GM12872 (cell line): ENCODE results near the gene COTL1.

Source experiments
- TF ChIP-seq, protein P1 (sequence below): IDR thresholded peaks from 3 replicates; pipeline ENCODE4 v1.5.1; 2011; ENCODE audit warnings: low read depth, mild to moderate bottlenecking, low read length, moderate library complexity; ENCODE audit not compliant: insufficient read depth

COTL1 gene, protein sequence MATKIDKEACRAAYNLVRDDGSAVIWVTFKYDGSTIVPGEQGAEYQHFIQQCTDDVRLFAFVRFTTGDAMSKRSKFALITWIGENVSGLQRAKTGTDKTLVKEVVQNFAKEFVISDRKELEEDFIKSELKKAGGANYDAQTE

DNA sequence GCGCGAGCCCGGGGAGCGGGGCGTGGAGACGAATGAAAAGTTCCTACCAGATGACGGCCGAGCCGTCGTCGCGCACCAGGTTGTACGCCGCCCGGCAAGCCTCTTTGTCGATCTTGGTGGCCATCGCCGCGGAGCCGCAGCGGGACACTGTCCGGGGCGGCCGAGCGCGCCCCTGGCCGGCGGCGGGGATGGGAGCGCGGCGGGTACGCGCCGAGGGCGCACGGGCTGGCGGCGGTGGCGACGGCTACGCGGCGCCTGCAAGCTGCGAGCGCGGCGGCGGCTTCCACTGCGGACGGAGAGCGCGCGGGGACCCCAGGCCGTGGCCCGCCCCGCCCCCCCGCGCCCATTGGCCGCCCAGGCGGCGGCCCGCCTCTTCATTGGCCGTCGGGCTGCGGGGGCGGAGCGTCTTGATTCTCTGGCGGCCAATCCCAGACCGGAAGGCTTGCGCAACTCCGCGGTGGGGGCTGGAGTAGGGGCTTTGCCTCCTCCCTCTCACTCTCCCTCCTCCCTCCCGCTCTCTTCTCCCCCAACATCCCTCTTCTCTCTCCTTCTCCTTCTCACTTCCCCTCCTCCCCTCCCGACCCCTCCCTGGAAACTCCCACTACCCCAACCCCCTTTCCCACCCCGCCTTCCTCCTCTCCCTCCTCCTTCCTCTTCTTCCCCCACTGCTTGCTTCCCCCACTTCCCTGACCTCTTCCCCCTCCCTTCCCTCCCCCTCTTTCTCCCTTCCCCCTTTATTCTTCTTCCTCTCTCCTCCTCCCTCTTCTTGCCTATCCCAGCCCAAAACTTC lies at the start of gene COTL1:
COTL1 (minus strand) TSS at position 288 of the 790 bp plus-strand sequence; CDS start at position 124, 164 bp downstream.
- TF ChIP-seq, protein P1, sequence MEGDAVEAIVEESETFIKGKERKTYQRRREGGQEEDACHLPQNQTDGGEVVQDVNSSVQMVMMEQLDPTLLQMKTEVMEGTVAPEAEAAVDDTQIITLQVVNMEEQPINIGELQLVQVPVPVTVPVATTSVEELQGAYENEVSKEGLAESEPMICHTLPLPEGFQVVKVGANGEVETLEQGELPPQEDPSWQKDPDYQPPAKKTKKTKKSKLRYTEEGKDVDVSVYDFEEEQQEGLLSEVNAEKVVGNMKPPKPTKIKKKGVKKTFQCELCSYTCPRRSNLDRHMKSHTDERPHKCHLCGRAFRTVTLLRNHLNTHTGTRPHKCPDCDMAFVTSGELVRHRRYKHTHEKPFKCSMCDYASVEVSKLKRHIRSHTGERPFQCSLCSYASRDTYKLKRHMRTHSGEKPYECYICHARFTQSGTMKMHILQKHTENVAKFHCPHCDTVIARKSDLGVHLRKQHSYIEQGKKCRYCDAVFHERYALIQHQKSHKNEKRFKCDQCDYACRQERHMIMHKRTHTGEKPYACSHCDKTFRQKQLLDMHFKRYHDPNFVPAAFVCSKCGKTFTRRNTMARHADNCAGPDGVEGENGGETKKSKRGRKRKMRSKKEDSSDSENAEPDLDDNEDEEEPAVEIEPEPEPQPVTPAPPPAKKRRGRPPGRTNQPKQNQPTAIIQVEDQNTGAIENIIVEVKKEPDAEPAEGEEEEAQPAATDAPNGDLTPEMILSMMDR = no peak

DNA sequence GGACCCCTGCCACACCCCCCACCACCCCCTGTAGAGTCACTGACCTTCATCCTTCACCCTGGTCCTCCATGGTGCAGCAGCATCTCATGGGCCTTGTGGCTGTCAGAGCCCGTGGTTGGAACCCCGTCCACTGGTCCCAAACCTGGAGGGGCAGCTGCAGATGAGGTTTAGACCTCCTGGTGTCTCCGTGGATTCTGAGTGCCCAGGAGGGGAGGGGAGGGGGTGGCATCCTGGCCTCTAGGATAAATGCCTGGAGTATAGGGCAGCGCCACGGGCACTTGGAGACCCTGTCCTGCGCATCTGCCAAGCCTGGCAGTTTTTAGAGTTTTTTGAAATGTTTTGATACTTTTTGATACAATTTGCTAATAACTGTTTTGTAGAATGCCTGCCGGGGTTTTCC lies 48.0 kb upstream of the COTL1 start:
- TF ChIP-seq, protein P1 = no peak

DNA sequence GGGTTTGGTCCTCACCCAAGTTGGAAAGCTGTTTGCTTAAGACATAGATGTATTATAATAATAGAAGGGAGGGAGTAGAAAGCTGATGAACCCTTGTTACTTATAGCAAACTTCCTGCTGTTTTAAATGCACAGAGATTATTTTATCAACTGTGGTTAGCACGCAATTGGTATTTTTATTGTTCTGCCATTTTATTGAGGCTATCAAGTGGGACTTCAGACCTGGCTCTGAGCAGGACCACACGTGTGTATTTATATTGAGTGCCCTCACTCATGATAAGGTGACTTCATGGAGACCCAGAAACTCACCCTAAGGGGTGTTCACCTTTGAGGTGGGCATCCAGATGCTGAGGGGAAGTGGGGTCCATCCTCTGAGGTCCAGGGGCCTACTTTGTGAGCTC lies 47.5 kb upstream of the COTL1 start:
- TF ChIP-seq, protein P1 = no peak

DNA sequence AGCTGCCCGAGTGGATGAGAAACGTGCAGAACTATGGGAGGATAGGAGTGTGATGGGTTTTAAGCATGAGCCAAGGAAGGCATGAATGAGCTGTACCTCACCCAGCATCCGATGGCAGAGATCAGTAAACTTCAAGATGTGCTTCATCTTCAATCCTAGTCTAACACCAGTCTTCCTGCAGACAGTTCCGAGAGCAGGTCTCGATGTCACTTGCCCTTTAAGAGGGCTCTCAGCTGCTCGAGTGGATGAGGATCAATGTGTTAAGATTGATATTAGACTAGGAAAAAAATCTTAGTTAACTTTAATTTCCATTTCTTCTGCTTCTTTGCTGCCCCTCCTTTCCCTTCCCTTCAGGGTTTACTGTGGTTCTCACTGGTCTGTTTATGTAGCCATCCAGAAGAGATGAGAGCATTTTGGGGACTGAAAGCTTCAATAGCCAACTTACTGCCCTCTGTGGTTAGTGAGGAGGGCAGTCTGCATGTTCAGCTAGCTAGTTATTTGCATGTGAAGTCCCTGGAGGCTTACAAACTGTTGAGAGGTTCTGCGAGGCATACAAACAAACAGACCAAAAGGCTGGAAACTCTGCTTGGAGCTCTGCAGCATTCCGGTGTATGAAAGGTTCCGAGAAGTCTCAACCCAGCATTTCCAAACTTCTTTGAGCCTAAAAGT lies 45.7 kb upstream of the COTL1 start:
- TF ChIP-seq, protein P1 = no peak

DNA sequence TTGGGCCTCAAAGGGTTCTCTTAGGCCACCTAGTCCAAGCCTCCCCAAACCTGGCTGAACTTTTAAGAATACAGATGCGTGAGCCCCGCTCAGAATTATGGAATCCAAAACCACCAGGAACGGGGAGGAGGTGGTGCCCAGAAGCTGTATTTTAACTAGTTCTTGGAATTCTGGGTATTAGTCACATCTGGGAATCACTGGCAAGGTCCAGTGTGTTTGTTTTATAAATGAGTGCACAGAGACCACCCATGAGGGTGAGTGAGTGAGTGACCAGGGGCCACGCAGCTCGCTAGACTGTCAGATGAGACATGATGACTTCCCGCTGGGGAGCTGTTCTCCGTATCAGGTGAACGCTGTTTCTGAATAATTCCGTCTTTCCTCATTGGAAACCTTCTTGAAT lies 44.6 kb upstream of the COTL1 start:
- TF ChIP-seq, protein P1 = no peak

DNA sequence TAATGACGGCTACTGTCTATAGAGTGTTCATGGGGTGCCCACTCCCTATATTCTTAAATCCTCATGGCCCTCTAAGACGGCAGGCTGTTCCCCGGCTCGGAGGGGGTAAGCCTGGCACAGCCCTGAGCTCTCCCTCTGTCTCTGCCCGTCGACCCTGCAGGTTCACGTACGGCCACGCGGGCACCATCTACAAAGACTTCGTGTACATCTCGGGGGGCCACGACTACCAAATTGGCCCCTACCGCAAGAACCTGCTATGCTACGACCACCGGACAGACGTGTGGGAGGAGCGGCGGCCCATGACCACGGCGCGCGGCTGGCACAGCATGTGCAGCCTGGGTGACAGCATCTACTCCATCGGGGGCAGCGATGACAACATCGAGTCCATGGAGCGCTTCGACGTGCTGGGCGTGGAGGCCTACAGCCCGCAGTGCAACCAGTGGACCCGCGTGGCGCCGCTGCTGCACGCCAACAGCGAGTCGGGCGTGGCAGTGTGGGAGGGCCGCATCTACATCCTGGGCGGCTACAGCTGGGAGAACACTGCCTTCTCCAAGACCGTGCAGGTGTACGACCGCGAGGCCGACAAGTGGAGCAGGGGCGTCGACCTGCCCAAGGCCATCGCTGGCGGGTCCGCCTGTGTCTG lies 43.7 kb upstream of the COTL1 start:
- TF ChIP-seq, protein P1 = no peak

DNA sequence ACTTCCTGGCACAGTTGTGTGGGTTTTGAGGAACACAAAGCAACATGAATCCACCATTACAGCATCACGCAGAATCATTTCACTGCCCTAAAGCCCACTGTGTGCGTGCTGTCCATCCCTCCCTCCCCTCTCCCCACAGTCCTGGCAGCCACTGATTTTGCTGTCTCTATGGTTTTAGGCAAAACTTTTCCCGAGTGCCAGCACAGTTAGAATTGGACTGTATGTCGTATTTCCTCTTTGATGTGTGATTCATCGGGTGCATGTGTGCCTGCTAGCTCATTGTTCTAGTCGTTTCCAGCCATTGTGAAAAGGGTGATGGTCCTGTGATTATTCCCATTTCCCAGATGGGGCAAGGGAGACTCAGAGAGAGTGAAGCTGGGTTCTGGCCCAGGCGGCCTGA lies 43.1 kb upstream of the COTL1 start:
- TF ChIP-seq, protein P1 = no peak
